GM12872 (cell line): Measurements from ENCODE around the gene MAPKAP1.

Source experiments
- CTCF ChIP-seq: IDR thresholded peaks from 3 replicates; pipeline ENCODE4 v1.5.1; 2011; ENCODE audit warnings: low read depth, mild to moderate bottlenecking, low read length, moderate library complexity; ENCODE audit not compliant: insufficient read depth

Gene MAPKAP1

GRCh38 chr9:125529589-125530515 lies 177.2 kb downstream of the MAPKAP1 start:
- TF ChIP-seq CTCF, result no peak

GRCh38 chr9:125529107-125529506 lies 177.9 kb downstream of the MAPKAP1 start:
- TF ChIP-seq CTCF, result no peak

GRCh38 chr9:125527471-125528002 lies 179.5 kb downstream of the MAPKAP1 start:
- no peak for TF ChIP-seq CTCF

GRCh38 chr9:125525921-125526631 lies 180.9 kb downstream of the MAPKAP1 start:
- TF ChIP-seq CTCF, result no peak

GRCh38 chr9:125524583-125525355 lies 182.2 kb downstream of the MAPKAP1 start:
- no peak for TF ChIP-seq CTCF

GRCh38 chr9:125523681-125524080 lies 183.3 kb downstream of the MAPKAP1 start:
- no peak for TF ChIP-seq CTCF

GRCh38 chr9:125522328-125522725 lies 184.7 kb downstream of the MAPKAP1 start:
- TF ChIP-seq CTCF, result no peak
